OCI-LY3 (cell line): ENCODE data around the gene G6PC2.
"Not testable (repeated sequence)": the region's sequence is repeated elsewhere in the genome, so short reads cannot be mapped to it uniquely, and the experiment has no call there.

Experiments used
- H2AFZ ChIP-seq: fragments of 200-600, 300-600 bp; shearing (Covaris generic); 2 replicates; pipeline ENCODE4 v1.6.0; 2014; ENCODE audit warnings: antibody characterized with exemption, low read depth, low read length
- H3K27ac ChIP-seq: fragments of 200-600, 300-600 bp; sonication (generic); 2 replicates; pipeline ENCODE4 v1.5.1; 2014; ENCODE audit warnings: mild to moderate bottlenecking, low read length, moderate library complexity, mixed read lengths
- H3K27me3 ChIP-seq: fragments of 200-600, 300-600 bp; sonication (generic); 2 replicates; pipeline ENCODE4 v1.6.1; 2014; ENCODE audit warnings: low read depth, low read length, mixed read lengths
- H3K36me3 ChIP-seq: fragments of 200-600, 300-600 bp; sonication (generic); replicated peaks from 2 replicates; pipeline ENCODE3; 2014; ENCODE audit warnings: low read depth, low read length, mixed read lengths
- H3K4me1 ChIP-seq: fragments of 300-600, 200-600 bp; sonication (generic); 2 replicates; pipeline ENCODE4 v1.6.1; 2014; ENCODE audit warnings: low read length, mixed read lengths
- H3K4me2 ChIP-seq: fragments of 200-600, 300-600 bp; sonication (generic); 2 replicates; pipeline ENCODE4 v1.6.1; 2014; ENCODE audit warnings: low read length, mixed read lengths
- H3K4me3 ChIP-seq: fragments of 300-600, 200-600 bp; sonication (generic); 2 replicates; pipeline ENCODE4 v1.5.1; 2014; ENCODE audit warnings: antibody characterized with exemption, mild to moderate bottlenecking, low read length, moderate library complexity
- H3K79me2 ChIP-seq: fragments of 300-600, 200-600 bp; shearing (Covaris generic); 2 replicates; pipeline ENCODE4 v1.6.1; 2014; ENCODE audit warnings: mild to moderate bottlenecking, low read length, mixed read lengths
- H3K9ac ChIP-seq: fragments of 300-600, 200-600 bp; shearing (Covaris generic); 2 replicates; pipeline ENCODE4 v1.6.0; 2014; ENCODE audit warnings: mild to moderate bottlenecking, low read length, moderate library complexity
- H3K9me3 ChIP-seq: fragments of 200-600, 300-600 bp; shearing (Covaris generic); 2 replicates; pipeline ENCODE4 v1.6.1; 2014; ENCODE audit warnings: low read length, mixed read lengths; ENCODE audit not compliant: insufficient read depth
- H4K20me1 ChIP-seq: fragments of 200-600, 300-600 bp; sonication (generic); 2 replicates; pipeline ENCODE4 v1.6.1; 2016; ENCODE audit warnings: low read length, mixed read lengths; ENCODE audit not compliant: insufficient read depth
- EZH2phosphoT487 ChIP-seq: fragments of 200-600 bp; shearing (Covaris generic); IDR thresholded peaks from 2 replicates; pipeline ENCODE4 v1.6.1; 2018; ENCODE audit warnings: antibody characterized with exemption, mixed run types, low read depth
- TF ChIP-seq, protein P1 (sequence below): fragments of 200-600, 300-600 bp; sonication (generic); IDR thresholded peaks from 2 replicates; pipeline ENCODE4 v1.5.1; 2014; ENCODE audit warnings: antibody characterized with exemption, low read length, low read depth

The G6PC2 gene

DNA sequence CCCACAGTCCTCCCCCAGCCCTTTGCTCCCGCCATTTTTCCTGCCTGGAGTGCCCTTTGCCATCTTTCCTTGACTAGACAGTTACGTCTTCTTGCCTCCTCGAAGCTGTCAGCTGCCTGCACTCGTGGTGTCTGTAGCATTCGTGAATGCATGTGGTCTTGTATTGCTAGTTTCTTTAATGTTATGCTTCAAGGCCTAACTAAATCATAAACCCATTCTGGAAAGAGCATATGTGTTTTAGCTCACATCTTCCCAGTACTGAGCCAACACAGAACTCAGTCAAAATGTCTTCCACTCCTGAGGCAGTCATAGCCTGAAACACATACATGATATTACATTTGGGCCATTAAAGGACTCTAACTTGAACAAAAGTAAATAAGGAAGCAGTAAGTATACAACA, 46.4 kb upstream of the G6PC2 start:
- H3K4me2 ChIP-seq = no peak overlapping the region
- H3K4me3 ChIP-seq = no peak overlapping the region
- no peak for TF ChIP-seq EZH2phosphoT487
- TF ChIP-seq, protein P1, sequence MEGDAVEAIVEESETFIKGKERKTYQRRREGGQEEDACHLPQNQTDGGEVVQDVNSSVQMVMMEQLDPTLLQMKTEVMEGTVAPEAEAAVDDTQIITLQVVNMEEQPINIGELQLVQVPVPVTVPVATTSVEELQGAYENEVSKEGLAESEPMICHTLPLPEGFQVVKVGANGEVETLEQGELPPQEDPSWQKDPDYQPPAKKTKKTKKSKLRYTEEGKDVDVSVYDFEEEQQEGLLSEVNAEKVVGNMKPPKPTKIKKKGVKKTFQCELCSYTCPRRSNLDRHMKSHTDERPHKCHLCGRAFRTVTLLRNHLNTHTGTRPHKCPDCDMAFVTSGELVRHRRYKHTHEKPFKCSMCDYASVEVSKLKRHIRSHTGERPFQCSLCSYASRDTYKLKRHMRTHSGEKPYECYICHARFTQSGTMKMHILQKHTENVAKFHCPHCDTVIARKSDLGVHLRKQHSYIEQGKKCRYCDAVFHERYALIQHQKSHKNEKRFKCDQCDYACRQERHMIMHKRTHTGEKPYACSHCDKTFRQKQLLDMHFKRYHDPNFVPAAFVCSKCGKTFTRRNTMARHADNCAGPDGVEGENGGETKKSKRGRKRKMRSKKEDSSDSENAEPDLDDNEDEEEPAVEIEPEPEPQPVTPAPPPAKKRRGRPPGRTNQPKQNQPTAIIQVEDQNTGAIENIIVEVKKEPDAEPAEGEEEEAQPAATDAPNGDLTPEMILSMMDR = no peak
- no peaks in the 10 kb centered on the region for H3K9me3 ChIP-seq
- H3K36me3 ChIP-seq = peaks cover 2% of the 10 kb centered on the region
- H4K20me1 ChIP-seq = no peaks in the 10 kb centered on the region
- no peak overlapping the region for H3K27ac ChIP-seq
- no peaks in the 10 kb centered on the region for H3K27me3 ChIP-seq
- no peaks in the 10 kb centered on the region for H3K4me1 ChIP-seq
- no peaks in the 10 kb centered on the region for H3K79me2 ChIP-seq
- H3K9ac ChIP-seq = no peak overlapping the region
- H2AFZ ChIP-seq = no peak overlapping the region

DNA sequence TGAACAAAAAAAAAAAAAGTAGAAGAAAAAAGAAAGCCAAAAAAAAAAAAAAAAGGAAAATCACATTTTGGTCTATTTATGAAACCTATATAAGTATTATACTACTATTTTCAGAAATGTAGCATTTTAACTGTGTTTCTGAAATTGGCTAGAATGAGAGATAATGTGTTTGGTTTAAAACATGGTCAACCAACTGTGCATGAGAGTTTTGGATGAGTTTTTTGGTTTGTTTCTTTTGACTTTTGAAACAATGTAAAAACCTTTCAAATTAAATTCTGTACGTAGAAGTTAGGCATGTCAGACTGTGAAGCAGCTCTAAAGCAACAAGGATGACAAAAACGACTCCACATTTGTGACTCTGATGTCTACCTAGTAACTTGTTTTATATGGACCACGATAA, 45.5 kb upstream of the G6PC2 start:
- Histone ChIP-seq H4K20me1 (no peaks in the 10 kb centered on the region), H3K4me3 (no peak overlapping the region), H3K9me3 (no peaks in the 10 kb centered on the region), H2AFZ (no peak overlapping the region), H3K4me1 (no peaks in the 10 kb centered on the region), H3K36me3 (peaks cover 2% of the 10 kb centered on the region), H3K27ac (no peak overlapping the region), H3K27me3 (no peaks in the 10 kb centered on the region), H3K9ac (no peak overlapping the region), H3K79me2 (no peaks in the 10 kb centered on the region), H3K4me2 (no peak overlapping the region)
- TF ChIP-seq, protein P1 = no peak
- no peak for TF ChIP-seq EZH2phosphoT487

DNA sequence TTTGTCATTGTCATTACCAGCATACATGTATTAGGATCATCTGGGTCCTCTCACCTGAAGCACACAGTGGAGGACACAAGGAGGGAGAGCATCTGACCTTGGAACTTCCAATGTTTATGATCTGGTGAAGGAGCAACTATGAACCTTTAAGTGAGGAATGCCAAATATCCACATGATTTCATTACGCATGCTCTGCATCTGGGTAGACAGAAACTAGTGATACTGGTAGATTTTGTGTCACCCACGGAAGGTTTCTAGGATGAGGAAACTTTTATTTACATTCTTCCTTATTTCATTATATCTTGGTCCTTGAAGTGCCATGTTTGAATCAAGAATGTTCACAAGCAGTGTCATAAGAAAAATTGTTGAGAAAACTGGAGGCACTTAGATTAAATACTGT, 42.9 kb upstream of the G6PC2 start:
- Histone ChIP-seq H3K27me3 (no peaks in the 10 kb centered on the region), H3K79me2 (no peaks in the 10 kb centered on the region), H3K27ac (no peak overlapping the region), H3K9me3 (no peaks in the 10 kb centered on the region), H3K4me2 (no peak overlapping the region), H3K36me3 (peaks cover 7% of the 10 kb centered on the region), H3K4me3 (no peak overlapping the region), H2AFZ (no peak overlapping the region), H4K20me1 (no peaks in the 10 kb centered on the region), H3K4me1 (no peaks in the 10 kb centered on the region), H3K9ac (no peak overlapping the region)
- TF ChIP-seq, protein P1 = no peak
- TF ChIP-seq EZH2phosphoT487 = no peak

DNA sequence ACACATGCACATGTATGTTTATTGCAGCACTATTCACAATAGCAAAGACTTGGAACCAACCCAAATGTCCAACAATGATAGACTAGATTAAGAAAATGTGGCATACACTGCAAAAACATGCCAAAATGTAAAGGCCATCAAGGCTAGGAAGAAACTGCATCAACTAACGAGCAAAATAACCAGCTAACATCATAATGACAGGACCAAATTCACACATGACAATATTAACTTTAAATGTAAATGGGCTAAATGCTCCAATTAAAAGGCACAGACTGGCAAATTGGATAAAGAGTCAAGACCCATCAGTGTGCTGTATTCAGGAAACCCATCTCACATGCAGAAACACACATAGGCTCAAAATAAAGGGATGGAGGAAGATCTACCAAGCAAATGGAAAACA, 33.9 kb upstream of the G6PC2 start:
- H3K27me3 ChIP-seq, H3K9ac ChIP-seq, H3K27ac ChIP-seq, H2AFZ ChIP-seq, H3K4me2 ChIP-seq, H4K20me1 ChIP-seq, H3K79me2 ChIP-seq, H3K9me3 ChIP-seq, H3K4me3 ChIP-seq, H3K4me1 ChIP-seq: not testable (repeated sequence)
- peaks cover 13% of the 10 kb centered on the region for H3K36me3 ChIP-seq

DNA sequence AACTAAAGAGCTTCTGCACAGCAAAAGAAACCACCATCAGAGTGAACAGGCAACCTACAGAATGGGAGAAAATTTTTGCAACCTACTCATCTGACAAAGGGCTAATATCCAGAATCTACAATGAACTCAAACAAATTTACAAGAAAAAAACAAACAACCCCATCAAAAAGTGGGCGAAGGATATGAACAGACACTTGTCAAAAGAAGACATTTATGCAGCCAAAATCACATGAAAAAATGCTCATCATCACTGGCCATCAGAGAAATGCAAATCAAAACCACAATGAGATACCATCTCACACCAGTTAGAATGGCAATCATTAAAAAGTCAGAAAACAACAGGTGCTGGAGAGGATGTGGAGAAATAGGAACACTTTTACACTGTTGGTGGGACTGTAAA, 30.7 kb upstream of the G6PC2 start:
- H3K79me2 ChIP-seq, H3K4me3 ChIP-seq: not testable (repeated sequence)

DNA sequence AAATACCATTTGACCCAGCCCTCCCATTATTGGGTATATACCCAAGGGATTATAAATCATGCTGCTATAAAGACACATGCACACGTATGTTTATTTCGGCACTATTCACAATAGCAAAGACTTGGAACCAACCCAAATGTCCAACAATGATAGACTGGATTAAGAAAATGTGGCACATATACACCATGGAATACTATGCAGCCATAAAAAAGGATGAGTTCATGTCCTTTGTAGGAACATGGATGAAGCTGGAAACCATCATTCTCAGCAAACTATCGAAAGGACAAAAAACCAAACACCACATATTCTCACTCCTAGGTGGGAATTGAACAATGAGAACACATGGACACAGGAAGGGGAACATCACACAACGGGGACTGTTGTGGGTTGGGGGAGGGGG, 30.3 kb upstream of the G6PC2 start:
- H3K4me3 ChIP-seq, H2AFZ ChIP-seq, H3K4me2 ChIP-seq, H4K20me1 ChIP-seq, H3K27ac ChIP-seq, H3K9ac ChIP-seq, H3K27me3 ChIP-seq, H3K4me1 ChIP-seq, H3K79me2 ChIP-seq, H3K36me3 ChIP-seq, H3K9me3 ChIP-seq: not testable (repeated sequence)

More for the DNA sequence above, 30.7 kb upstream of the G6PC2 start:
- not testable (repeated sequence) for H4K20me1 ChIP-seq, H3K4me2 ChIP-seq, H2AFZ ChIP-seq, H3K9ac ChIP-seq, H3K9me3 ChIP-seq, H3K4me1 ChIP-seq, H3K36me3 ChIP-seq, H3K27ac ChIP-seq, H3K27me3 ChIP-seq
